ENCODE data around the gene TDRD9. TPM values are rescaled to one million over a fixed set of nuclear protein-coding genes. Genes with fewer than 3 reads are reported as not detected.

TDRD9 gene
- total and polyA plus RNA-seq, 2 experiments from 2014 or later, result 0.24 TPM; not detected in 1

GRCh38 chr14:104044016-104044415 lies 115.8 kb downstream of the TDRD9 start:
- no peaks in the 10 kb centered on the region for H3K9me2 ChIP-seq (ENCODE audit: insufficient read depth)
- H3K27me3 ChIP-seq (ENCODE audit: insufficient read depth), result no peaks in the 10 kb centered on the region
- Mint-ChIP-seq H3K27me3 (ENCODE audit: insufficient read depth, low read depth, poor library complexity) (peaks cover 2% of the 10 kb centered on the region), H3K4me3 (no peak overlapping the region), H3K36me3 (ENCODE audit: low read depth) (no peaks in the 10 kb centered on the region), H3K27ac (no peak overlapping the region), H3K4me1 (no peaks in the 10 kb centered on the region), H3K9me3 (no peaks in the 10 kb centered on the region)
- H3K4me1 ChIP-seq (ENCODE audit: insufficient read depth), result no peaks in the 10 kb centered on the region
- TF ChIP-seq CTCF (conservative IDR thresholded peaks at IDR 0.05; ENCODE audit: low read depth in 2 of 2) (no peak), EZH2 (IDR thresholded peaks at IDR 0.05; ENCODE audit: low read depth, unreplicated experiment) (no peak), POLR2AphosphoS5 (IDR thresholded peaks at IDR 0.05; ENCODE audit: low read depth) (no peak), EZH2phosphoT487 (IDR thresholded peaks at IDR 0.05; ENCODE audit: unreplicated experiment) (no peak), ZNF331 (CRISPR knock-in tag; IDR thresholded peaks at IDR 0.05; ENCODE audit: low read depth) (no peak), REST (IDR thresholded peaks at IDR 0.05; ENCODE audit: unreplicated experiment) (no peak), NANOG (IDR thresholded peaks at IDR 0.05; ENCODE audit: borderline replicate concordance) (no peak), JUNB (IDR thresholded peaks at IDR 0.05; ENCODE audit: unreplicated experiment) (no peak), ZNF114 (CRISPR knock-in tag; IDR thresholded peaks at IDR 0.05) (no peak), ETS1 (IDR thresholded peaks at IDR 0.05) (no peak), CREB1 (CRISPR knock-in tag; IDR thresholded peaks at IDR 0.05; ENCODE audit: low read depth) (no peak), STAT1 (IDR thresholded peaks at IDR 0.05; ENCODE audit: unreplicated experiment) (no peak), ZNF462 (CRISPR knock-in tag; IDR thresholded peaks at IDR 0.05) (no peak)
- H3K4me2 ChIP-seq, result no peak overlapping the region
- no peaks in the 10 kb centered on the region for H3K36me3 ChIP-seq (ENCODE audit: insufficient read depth)
- no peaks in the 10 kb centered on the region for H4K20me1 ChIP-seq (replicated peaks; ENCODE audit: insufficient read depth)
- H3K79me2 ChIP-seq (replicated peaks; ENCODE audit: insufficient read depth), result no peaks in the 10 kb centered on the region
- H3K27ac ChIP-seq (ENCODE audit: low read depth), result no peak overlapping the region
- no peak overlapping the region; the same call in 1 of the 2 replicates for H2AFZ ChIP-seq
- no peaks in the 10 kb centered on the region for H3F3A ChIP-seq (replicated peaks; ENCODE audit: low read depth)
- H3K4me3 ChIP-seq, result no peak overlapping the region
- no peak for ATAC-seq
- no peak for DNase-seq (ENCODE audit: low spot score)

All from GM23338 (cell line).